NCI-H1694 treated with DMSO at 0.1 percent for 48 hours (cell line): ENCODE measurements around the gene TRPM1.
"Not testable (repeated sequence)": the region's sequence is repeated elsewhere in the genome, so short reads cannot be mapped to it uniquely, and the experiment has no call there.

Experiments used
- DNase-seq: peaks from one replicate; lab custom pipeline; 2025; lab: John Stamatoyannopoulos, UW

TRPM1 gene

DNA sequence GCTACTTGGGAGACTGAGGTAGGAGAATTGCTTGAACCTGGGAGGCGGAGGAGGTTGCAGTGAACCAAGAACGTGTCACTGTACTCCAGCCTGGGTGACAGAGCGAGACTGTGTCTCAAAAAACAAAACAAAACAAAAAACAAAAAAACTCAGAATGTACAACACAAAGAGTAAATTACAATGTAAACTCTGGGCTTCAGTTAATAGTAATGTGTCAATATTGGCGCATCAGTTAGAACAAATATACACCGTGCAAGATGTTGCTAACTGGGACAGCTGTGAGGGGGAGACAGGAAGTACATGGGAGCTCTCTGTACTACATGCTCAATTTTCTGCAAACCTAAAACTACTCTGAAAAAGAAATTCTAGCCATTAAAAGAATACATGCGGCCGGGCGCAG, 23.5 kb upstream of the TRPM1 start:
- DNase-seq: no peak

- DNase-seq: no peak
Observed at GRCh38 chr15:31116423-31117030, 15.0 kb upstream of the TRPM1 start.

GRCh38 chr15:31111091-31111647, 9.6 kb upstream of the TRPM1 start:
- no peak for DNase-seq

GRCh38 chr15:31108836-31109235, 7.3 kb upstream of the TRPM1 start:
- no peak for DNase-seq

DNA sequence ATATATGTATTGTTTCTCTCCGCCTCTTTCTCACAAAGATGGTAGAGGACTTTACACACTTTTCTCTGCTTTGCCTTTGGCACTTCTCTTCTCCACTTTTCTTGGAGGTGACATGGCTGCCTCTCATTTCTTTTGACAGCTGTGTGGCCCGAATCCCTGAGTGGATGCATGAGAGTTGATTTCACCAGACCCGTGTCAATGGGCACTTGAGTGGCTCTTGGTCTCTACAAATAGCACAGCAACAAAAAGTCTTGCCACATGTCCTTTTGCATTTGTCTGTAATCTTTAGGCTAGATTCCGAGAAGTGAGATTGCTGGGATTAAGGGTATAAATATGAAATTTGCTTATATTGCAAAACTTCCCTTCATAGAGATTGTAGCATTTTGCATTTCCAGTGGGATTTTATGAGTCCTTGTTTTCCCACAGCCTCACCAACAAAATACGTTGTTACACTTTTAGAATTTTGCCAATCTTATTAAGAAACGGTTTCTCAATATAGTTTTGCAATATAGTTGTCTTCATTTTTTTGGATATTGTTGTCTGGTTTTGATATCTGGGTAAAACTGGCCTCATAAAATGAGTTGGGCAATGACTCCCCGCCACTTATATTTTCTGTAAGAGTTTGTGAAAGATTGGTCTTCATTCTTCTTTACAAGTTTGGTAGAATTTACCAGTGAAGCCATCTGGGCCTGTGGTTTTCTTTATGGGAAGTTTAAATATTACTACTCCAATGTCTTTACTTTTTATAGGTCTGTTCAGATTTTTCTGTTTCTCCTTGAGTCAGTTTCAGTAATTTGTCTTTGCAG, 5.2 kb upstream of the TRPM1 start:
- DNase-seq: no peak

DNA sequence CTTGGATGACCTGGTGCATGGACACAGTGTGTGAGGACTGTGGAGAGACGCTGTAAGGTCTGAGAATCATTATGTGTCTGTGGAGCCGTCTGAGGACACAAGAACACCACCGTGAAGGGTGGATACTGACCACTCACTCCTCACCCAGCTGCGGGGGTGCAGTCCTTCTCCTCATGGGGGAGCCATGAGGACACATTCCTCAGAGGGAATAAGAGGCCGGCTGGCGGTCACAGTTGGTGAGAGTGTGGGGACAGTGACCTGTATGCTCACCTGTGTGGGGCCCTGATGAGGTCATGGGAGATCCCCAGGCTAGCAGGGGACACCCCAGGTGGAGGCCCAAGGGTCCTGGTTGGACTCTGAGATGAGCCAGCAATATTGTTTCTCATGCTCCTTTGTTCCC, 2.5 kb upstream of the TRPM1 start:
- no peak for DNase-seq

DNA sequence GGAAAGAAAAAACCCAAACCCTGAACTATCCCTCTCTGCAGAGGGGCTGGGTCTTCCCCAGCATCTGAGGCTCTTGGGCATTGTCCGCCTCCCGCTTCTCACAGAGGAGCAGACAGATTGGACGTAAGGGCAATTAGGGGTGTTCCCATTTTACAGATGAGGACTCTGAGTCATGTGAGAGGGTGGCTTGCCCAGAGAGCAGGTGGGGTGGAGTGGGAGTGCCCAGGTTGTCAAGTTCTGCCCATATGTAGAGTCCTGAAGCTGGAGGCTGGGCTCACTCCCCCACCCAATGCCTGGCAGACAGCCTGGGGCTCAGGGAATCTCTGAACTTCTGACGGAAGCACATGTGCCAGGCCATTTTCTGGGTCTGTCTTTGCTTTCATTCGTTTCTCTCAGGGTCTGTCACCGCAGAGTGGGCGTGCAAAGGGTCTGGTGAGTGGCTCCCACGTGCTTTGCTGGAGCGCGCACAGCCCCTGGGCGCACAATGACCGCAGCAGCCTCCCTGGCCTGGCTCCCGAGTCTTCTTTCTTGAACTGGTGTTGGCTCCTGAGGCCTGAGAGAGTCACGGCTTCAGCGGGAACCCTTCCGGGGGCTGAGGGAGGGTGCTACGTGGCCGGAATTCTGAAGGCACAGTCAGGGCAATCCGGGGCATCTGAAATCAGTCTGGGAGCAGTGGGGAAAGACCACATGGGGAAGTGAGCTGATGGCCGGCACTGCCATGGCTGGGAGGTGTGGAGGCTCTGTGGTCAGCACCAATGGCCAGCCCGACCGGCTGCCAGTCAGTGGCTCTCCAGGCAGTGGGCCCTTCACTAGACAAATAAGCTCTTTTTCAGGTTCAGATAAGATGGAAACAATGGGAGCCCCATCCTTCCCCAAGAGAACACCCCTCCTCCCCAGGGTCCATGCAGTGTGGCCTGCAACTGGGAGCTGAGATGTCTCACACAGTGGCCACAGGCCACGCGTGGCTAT, 1.1 kb upstream of the TRPM1 start:
- no peak for DNase-seq

DNA sequence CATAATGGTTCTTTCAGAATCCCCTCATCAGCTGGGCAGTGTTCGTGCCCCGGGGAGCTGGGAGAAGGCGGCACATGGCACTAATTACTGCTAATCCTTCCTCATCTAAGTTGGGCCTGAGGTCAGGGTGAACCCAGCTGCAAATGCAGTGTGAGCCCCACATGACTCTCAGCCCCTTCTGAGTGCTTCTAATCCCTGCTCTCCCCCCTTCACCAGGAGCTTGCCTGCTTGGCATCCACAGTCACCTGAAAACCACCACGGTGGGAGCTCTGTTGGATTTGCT, 455 bp upstream of the TRPM1 start:
- DNase-seq: no peak

DNA sequence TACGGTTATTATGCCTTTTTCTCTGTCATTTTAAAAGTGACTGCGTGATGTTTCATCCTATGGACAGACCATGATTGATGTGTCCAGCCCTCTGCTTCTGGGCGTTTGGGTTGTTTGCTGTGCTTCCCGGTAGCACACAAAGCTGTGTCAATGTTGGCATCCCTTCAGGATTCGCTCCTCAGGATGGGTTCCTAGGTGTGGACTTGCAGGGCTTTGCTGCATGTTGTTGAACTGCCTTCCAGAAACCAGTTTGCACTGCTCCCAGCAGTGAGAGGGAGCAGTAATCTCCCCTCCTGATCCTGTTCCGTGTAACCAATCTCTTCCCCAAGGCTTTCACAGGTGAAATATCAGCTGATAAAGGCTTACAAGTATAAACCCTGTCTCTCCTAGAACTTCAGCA, 787 bp downstream of the TRPM1 start:
- no peak for DNase-seq

DNA sequence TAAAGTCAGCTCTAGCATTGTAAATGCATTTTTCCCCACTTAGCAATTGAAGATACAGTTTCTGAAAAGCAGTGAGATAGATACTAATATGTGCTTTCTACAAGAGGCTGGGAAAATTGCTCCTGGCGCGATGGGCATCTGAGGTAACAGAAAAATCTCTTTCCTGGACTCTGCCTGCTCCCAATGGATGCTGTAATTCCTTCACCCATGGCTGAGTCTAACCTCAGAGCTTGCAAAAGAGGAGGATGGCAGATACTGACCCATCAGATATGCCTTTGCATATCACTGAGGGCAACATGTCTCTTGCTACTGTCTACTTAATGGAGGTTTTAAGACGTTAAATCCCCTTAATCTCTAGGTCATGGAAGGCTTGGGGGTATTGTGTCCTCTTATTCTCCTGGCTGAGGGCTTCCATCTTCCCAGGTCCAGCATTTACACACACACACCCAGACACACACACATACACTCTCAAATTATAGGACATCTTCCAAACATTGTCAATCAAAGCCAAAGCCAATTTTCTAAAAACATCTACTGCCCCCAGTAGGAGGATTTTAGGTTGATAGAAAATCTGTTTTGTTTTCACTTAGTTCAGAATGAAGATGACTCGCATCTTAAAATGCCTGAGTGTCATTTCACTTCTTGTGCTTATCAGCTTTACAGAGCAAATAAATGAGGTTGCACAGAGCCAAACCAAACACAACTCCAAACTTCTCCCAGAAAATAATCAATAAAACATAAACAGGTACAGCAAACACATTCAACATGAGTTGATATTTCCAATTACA, 2.4 kb downstream of the TRPM1 start:
- no peak for DNase-seq

DNA sequence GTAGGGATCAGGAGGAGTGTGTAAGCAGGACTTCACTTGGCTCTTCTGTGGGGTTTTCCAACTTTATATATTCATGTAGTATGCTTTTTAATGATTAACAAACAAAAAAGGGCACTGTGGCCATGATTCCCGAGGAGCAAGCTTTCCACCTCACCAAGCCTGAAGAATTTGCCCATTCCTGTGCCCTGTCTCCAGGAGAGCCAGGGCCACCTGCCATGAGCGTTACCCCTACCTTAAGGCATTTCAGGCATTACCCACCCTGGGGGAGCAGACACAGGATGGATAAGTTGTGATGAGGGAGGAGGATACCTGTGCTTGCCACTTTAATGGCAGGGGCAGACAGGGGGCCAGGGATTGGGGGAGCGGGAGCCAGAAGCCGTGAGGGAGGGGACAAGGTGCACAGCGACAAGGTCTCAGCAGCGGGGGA, 3.0 kb downstream of the TRPM1 start:
- no peak for DNase-seq

GRCh38 chr15:31096563-31096962, 5.0 kb downstream of the TRPM1 start:
- no peak for DNase-seq

GRCh38 chr15:31091481-31091880, 10.0 kb downstream of the TRPM1 start:
- DNase-seq: no peak

GRCh38 chr15:31090766-31091165, 10.8 kb downstream of the TRPM1 start:
- no peak for DNase-seq

DNA sequence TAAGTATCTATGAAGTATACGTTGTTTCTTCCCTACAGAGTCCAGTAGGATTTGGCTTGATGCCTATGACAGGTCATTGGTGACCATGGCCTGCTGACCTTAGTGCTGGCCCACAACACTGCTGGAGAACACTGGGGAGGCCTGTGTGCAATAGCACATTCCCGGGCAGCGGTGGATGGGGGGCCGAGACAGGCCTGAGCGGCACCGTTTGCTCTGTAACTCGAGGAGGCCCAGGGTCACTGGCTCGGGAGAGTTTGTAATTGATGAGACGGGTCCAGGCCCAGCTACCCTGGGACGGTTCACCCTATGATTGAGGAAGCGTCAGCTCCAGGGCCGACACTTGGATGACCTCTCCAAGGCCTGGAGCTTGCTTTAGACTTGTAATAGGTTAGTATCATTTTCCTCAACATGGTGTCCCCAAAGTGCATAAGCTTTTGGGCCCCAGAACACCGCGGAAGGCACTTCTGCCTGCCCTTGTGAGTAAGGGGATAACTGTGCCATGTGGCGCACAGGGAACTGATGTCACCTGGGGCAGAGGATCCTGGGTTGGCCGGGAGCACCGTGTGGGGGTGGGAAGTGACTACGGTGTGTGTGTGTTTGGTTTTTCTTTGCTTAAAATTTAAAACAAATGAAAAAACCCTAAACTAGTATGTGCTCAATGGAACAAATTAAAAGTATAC, 12.0 kb downstream of the TRPM1 start:
- no peak for DNase-seq

GRCh38 chr15:31088672-31089367, 12.7 kb downstream of the TRPM1 start:
- no peak for DNase-seq

- DNase-seq: not testable (repeated sequence)
Observed at GRCh38 chr15:31088041-31088440, 13.5 kb downstream of the TRPM1 start.

GRCh38 chr15:31086344-31086743, 15.2 kb downstream of the TRPM1 start:
- DNase-seq: no peak

DNA sequence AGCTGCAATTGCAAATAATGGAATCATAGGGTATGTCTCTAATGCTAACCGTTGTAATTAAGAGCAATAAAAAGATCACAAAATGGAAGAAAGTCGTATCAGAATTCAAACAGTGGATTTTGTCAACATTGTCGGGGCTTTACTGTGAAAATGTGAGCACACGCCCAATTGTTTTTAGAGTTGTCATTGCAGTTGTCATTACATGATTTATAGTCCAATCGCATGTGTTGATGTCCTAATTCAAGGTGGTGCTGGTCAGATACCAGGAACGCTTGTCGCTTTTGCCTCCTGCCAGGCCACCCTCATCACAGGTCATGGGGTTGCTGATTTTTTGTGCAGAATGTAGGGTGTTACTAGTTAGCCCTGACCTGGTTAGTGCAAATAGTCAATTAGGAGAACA, 16.2 kb downstream of the TRPM1 start:
- DNase-seq: no peak

- no peak for DNase-seq
Observed at GRCh38 chr15:31084176-31084575, 17.3 kb downstream of the TRPM1 start.

- DNase-seq: no peak
Observed at GRCh38 chr15:31083370-31083780, 18.1 kb downstream of the TRPM1 start.
